Heart left ventricle (tissue), 16 donors: ENCODE data around the gene GPR156. TPM values are rescaled to one million over a fixed set of nuclear protein-coding genes. Genes with fewer than 3 reads are reported as not detected.
"Not testable (repeated sequence)": the region's sequence is repeated elsewhere in the genome, so short reads cannot be mapped to it uniquely, and the experiment has no call there.

ENCODE experiments used
- ATAC-seq, 4 donors: fragments of 200-7000 bp; cut with Tn5 transposase; one replicate each; pipeline ENCODE4 v1.9.1; 2020 to 2022; ENCODE audit warnings: moderate library complexity in 4 of 4, mild to moderate bottlenecking in 3 of 4, moderate number of reproducible peaks in 1 of 4
- DNase-seq, 5 donors: peaks; one replicate each; pipeline ENCODE4 v3.0.0-alpha.2; 2020
- H3K27ac ChIP-seq, 12 donors: fragments of 200-600 bp; sonication (generic) in 4 of 12; one replicate each; pipeline versions ENCODE4 v1.5.0 to v1.8.0; 2016 to 2022; ENCODE audit warnings: mild to moderate bottlenecking in 2 of 12
- H3K27me3 ChIP-seq, 9 donors: fragments of 200-600 bp; sonication (generic) in 2 of 9; one replicate each; pipeline versions ENCODE4 v1.5.1 to v1.8.0; 2016 to 2022; ENCODE audit warnings: mild to moderate bottlenecking in 3 of 9
- H3K36me3 ChIP-seq, 9 donors: fragments of 200-600 bp; sonication (generic) in 2 of 9; one replicate each; pipeline versions ENCODE4 v1.5.0 to v1.8.0; 2018 to 2022; ENCODE audit warnings: mild to moderate bottlenecking in 2 of 9
- H3K4me1 ChIP-seq, 12 donors: fragments of 200-600 bp; sonication (generic) in 4 of 12; one replicate each; pipeline versions ENCODE4 v1.5.0 to v1.8.0; 2016 to 2022; ENCODE audit warnings: mild to moderate bottlenecking in 3 of 12
- H3K4me3 ChIP-seq, 12 donors: fragments of 200-600 bp; sonication (generic) in 4 of 12; one replicate each; pipeline versions ENCODE4 v1.5.0 to v1.8.0; 2017 to 2022; ENCODE audit warnings: mild to moderate bottlenecking in 9 of 12, moderate library complexity in 4 of 12
- H3K9me3 ChIP-seq, 12 donors: fragments of 200-600 bp; sonication (generic) in 4 of 12; one replicate each; pipeline versions ENCODE4 v1.5.0 to v1.8.0; 2016 to 2022; ENCODE audit warnings: mild to moderate bottlenecking in 1 of 12
- CTCF ChIP-seq, 12 donors: fragments of 200-600 bp; sonication (generic) in 4 of 12; IDR thresholded peaks; one replicate each; pipeline versions ENCODE4 v1.5.0 to v1.8.0; 2018 to 2022; ENCODE audit warnings: antibody characterized with exemption in 12 of 12, mild to moderate bottlenecking in 5 of 12
- POLR2A ChIP-seq, 2 donors: fragments of 450-650 bp; IDR thresholded peaks; one replicate each; pipeline ENCODE4 v1.6.1; 2017; ENCODE audit warnings: antibody characterized with exemption in 2 of 2, mild to moderate bottlenecking in 2 of 2, moderate library complexity in 2 of 2
- WGBS, 4 donors: extraction: QIAGEN DNeasy Blood & Tissue Kit in 2 of 4; methylation state at CpG; one replicate each; pipeline versions ENCODE4 v1.1.5 to v1.1.7; 2013 to 2018; 5-methylcytosine and 5-hydroxymethylcytosine counted together
- intact Hi-C, 10 donors: fragments of 100-400 bp; cut with DNase I; formaldehyde crosslinking; loops; one replicate each; pipeline versions ENCODE4 v1.11.1 to v1.14.2; 2022
- polyA plus RNA-seq, 2 donors: library from polyadenylated mRNA; stranded (reverse); fragments of 200-250 nt; gene quantifications; one replicate each; pipeline ENCODE4 v1.2.3, GENCODE V29; 2013
- total RNA-seq, 9 donors: library from RNA; depleted of rRNA in 2 of 9; stranded (reverse); fragments of >200 nt in 2 of 9; fragmentation: NEBNext Ultra II Directional in 3 of 9; extraction: Animal tissue kit (Norgen Biotek cat#: 25700) in 3 of 9; gene quantifications; one replicate each; pipeline versions ENCODE4 v1.1.0 to v1.2.4, GENCODE V29; 2016 to 2023
- donor health status: ischemic (EF 13 %, LVEDD 7.1; RV severe dilation, severe dysfunction).
- donor health status: healthy with polysubstance abuse.
- donor health status: DM: no; HTN: yes; CAD: no.
- donor health status: DM: no; HTN: no; CAD: no.
- donor health status: ischemic (EF 25% LVEDD 6.9; RV normal size, moderate dysfunction).
- donor health status: ischemic (EF 25% LVEDD 5.7; RV mildly dilated, moderate dysfunction).
- donor health status: healthy.
- donor health status: DM: yes; HTN: yes; CAD: no.
- donor health status: ischemic (EF 35%, LVEDD 5.7; RV mildly dilated, moderate dysfunction).
- donor health status: nonischemic (EF 11% LVEDD 7.7; RV severe dilation, severe dysfunction).
- donor health status: DM: yes; HTN: yes; CAD: no.
- donor health status: PGD.
- donor health status: ischemic (EF 29% LVEDD 5.4; RV normal size, mild dysfunction).
- donor health status: nonischemic (EF 23%, LVEDD 6.1; RV moderate dilation, normal function).

GPR156 gene
- total and polyA plus RNA-seq, 11 donors: 0.06 to 0.24 (median 0.12) TPM; not detected in 5

GRCh38 chr3:120324190-120324589 is 39.2 kb upstream of the GPR156 start:
- ATAC-seq (no peak), DNase-seq (no peak)
- Histone ChIP-seq H3K4me3 (no peak overlapping the region), H3K36me3 (peaks cover 0 to 45% (median 18%) of the 10 kb centered on the region in 9 donors), H3K27me3 (no peaks in the 10 kb centered on the region), H3K27ac (no peak overlapping the region), H3K9me3 (peaks cover 0 to 3% (median 0%) of the 10 kb centered on the region in 12 donors), H3K4me1 (no peaks in the 10 kb centered on the region)
- TF ChIP-seq POLR2A (IDR thresholded peaks at IDR 0.05): no peak
- no peak for TF ChIP-seq CTCF (IDR thresholded peaks at IDR 0.05)
- 48 to 67% (median 54%) methylated on average over 1 of the region's 1 CpG for WGBS, 4 donors
- intact Hi-C loops: no loop called here

- H3K4me1 ChIP-seq, H3K4me3 ChIP-seq, DNase-seq, H3K9me3 ChIP-seq, ATAC-seq, intact Hi-C loops, H3K27me3 ChIP-seq, H3K27ac ChIP-seq: not testable (repeated sequence)
- 76 to 81% (median 79%) methylated on average over 4 of the region's 4 CpGs for WGBS, 4 donors
- peaks cover 0 to 41% (median 15%) of the 10 kb centered on the region in 9 donors for H3K36me3 ChIP-seq
Observed at GRCh38 chr3:120323761-120324160, 38.7 kb upstream of the GPR156 start.

GRCh38 chr3:120311863-120312794 is 27.1 kb upstream of the GPR156 start:
- Histone ChIP-seq H3K4me1 (no peaks in the 10 kb centered on the region), H3K4me3 (no peak overlapping the region), H3K27me3 (peaks cover 0 to 3% (median 0%) of the 10 kb centered on the region in 9 donors), H3K27ac (no peak overlapping the region), H3K9me3 (peaks cover 0 to 19% (median 0%) of the 10 kb centered on the region in 12 donors), H3K36me3 (no peaks in the 10 kb centered on the region)
- ATAC-seq (no peak), DNase-seq (peak in 1 of 5 donors; percentile 54)
- intact Hi-C loops: no loop called here
- WGBS, 4 donors: 93 to 95% (median 95%) methylated on average over 21 to 24 of the region's 24 CpGs
- TF ChIP-seq CTCF (IDR thresholded peaks at IDR 0.05) (no peak), POLR2A (IDR thresholded peaks at IDR 0.05) (no peak)

GRCh38 chr3:120306519-120307455 is 21.8 kb upstream of the GPR156 start:
- peaks cover 0 to 5% (median 0%) of the 10 kb centered on the region in 12 donors for H3K4me1 ChIP-seq
- WGBS, 4 donors: 59 to 80% (median 64%) methylated on average over 42 to 72 of the region's 72 CpGs
- intact Hi-C loops: no loop called here
- H3K4me3 ChIP-seq: no peak overlapping the region
- H3K9me3 ChIP-seq: no peaks in the 10 kb centered on the region
- ATAC-seq (no peak), DNase-seq (no peak)
- H3K27me3 ChIP-seq: peaks cover 0 to 12% (median 0%) of the 10 kb centered on the region in 9 donors
- H3K27ac ChIP-seq: no peak overlapping the region
- H3K36me3 ChIP-seq: no peaks in the 10 kb centered on the region
- TF ChIP-seq POLR2A (IDR thresholded peaks at IDR 0.05): no peak
- TF ChIP-seq CTCF (IDR thresholded peaks at IDR 0.05): no peak
